ENCODE results near the gene SVOP.
A peak's percentile ranks its signal among the peaks of the same experiment; 100 is the strongest.

The SVOP gene

DNA sequence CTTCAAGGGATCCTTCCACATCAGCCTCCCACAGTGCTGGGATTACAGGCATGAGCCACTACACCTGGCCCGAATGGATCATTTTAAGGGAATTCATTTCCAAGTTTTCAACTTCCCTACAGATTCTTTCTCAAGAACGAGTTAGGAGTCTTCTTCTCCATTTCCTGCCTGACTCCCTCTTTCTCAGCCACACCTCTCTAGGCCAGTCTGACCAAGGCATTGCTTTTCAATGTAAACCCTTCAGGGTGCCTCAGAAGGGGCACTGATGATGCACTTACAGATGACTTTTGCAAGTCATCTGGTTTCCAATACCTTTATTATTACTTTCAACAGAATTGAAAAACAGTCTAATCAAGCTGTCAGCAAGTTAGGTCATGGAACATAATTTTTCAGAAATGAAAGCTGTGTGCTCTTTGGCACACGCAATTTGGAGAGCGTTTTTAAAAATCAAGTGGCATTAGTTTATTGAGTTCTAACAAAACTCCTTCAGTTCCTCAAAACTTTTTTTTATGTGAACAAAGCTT lies 47.2 kb downstream of the SVOP start:
- DNase-seq (ENCODE audit: low spot score) = no peak

GRCh38 chr12:108972358-108972757 lies 48.5 kb downstream of the SVOP start:
- DNase-seq (ENCODE audit: low spot score) = no peak

- no peak for DNase-seq (ENCODE audit: low spot score)
These were observed 51.2 kb downstream of the SVOP start for GRCh38 chr12:108969622-108970021.

DNA sequence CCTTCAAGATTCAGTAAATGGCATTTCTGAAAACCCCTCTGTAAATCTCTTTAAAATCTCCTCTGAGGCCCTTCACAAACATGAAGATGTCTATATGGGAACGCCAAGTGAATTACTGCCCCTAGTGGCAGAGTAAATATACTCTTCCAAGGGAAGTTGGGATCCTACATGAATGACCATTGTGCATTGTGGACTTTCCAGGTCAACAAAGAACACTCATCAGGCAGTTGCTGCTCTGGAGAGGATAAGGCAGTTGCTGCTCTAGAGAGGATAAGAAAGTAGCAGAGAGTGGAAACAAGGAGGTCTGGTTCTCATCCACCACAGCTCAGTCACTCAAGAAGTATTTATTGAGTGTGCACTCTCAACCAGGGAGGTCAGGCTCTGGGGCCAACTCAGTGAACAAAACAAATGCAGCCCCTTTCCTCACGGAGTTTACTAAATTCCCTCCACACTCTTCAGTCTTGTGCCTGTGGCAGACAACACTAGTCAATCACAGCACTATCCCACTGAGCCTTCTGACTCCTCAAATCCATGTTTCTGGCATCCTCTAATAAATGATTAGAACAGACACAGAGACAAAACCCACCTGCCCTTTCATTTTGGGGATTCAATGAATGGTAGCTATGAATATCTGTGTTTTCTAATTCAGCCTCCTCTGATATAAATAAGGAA lies 52.9 kb downstream of the SVOP start:
- no peak for DNase-seq (ENCODE audit: low spot score)

DNA sequence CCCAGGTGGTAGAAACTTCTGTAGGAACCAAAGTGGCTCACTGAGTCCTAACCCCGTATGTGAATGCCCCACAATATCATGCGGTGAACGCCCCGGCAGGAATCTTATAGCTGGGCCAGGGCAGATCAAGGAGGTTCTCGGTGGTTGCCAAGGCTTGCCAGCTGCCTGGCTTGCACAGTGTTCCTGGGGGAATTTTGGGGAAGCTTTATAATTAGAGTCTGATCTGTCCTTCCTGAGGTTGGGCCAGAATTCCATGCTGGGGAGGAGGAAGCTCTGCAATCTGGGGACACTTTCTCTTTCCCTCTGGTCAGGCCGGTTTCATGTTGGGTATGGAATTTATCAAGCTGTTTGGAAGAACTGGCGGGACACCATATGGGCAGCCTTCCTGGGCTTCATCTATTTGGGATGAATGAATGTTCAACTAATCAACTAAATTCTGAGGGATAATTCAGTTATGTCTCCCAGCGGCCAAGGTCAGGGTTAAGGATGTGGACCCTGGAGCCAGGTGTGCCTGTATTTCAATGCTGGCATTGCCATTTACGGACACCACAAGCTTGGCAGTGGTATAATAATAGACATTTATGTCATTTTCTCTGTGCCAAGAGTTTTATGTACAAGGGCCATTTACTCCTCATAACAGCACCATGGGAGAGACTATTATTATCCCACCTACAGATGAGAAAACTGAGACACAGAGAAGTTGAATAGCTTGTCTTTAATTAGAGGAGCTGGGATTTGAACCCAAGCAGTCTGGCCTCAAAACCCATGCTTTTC lies 54.3 kb downstream of the SVOP start:
- DNase-seq (ENCODE audit: low spot score) = no peak

GRCh38 chr12:108965886-108966285 lies 55.0 kb downstream of the SVOP start:
- DNase-seq (ENCODE audit: low spot score) = no peak

GRCh38 chr12:108964371-108965352 lies 56.2 kb downstream of the SVOP start:
- DNase-seq (ENCODE audit: low spot score) = no peak

DNA sequence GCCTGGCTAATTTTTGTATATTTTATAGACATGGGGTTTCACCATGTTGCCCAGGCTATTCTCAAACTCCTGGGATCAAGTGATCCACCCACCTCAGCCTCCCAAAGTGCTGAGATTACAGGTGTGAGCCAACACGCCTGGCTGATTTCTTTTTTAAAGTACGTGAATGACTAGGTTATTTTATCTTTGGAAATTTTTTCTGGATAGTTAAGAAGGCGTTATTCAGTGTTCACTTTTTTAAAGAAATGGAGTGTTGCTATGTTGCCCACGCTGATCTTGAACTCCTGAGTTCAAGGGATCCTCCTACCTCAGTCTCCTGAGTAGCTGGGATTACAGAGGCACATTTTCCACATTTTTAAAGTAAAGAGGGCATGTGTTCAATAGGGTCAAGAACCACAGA lies 58.6 kb downstream of the SVOP start:
- no peak for DNase-seq (ENCODE audit: low spot score)

- no peak for DNase-seq (ENCODE audit: low spot score)
These were observed 60.9 kb downstream of the SVOP start for GRCh38 chr12:108959748-108960655.

DNA sequence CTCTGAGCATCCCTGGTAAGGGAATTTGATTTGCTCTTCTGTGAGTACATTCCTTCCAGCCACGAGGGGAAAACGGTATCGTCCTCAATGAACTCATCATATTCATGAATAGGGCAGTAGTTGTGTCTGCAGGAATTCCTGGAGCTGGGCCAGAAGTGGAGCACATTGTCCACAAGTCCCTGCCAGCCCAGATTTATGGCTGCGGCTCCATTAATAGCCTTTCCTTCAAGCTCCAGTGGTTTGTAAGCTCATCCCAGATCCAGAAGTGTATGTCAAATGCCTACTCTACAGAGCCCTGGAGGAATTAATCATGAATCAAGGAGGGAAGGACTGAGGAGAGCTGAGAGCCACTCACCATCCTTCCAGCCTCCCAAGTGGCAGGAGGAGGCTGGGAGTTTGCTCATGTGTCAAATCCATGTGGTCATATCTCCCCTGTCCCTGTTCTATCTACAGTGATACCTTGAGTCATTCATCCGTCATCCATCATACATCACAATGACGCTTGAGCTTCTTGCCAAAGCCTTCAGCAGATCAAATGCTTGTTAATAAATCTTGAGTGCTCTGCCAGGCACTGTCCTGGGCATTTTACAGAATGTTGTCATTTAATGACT lies 65.5 kb downstream of the SVOP start:
- no peak for DNase-seq (ENCODE audit: low spot score)

DNA sequence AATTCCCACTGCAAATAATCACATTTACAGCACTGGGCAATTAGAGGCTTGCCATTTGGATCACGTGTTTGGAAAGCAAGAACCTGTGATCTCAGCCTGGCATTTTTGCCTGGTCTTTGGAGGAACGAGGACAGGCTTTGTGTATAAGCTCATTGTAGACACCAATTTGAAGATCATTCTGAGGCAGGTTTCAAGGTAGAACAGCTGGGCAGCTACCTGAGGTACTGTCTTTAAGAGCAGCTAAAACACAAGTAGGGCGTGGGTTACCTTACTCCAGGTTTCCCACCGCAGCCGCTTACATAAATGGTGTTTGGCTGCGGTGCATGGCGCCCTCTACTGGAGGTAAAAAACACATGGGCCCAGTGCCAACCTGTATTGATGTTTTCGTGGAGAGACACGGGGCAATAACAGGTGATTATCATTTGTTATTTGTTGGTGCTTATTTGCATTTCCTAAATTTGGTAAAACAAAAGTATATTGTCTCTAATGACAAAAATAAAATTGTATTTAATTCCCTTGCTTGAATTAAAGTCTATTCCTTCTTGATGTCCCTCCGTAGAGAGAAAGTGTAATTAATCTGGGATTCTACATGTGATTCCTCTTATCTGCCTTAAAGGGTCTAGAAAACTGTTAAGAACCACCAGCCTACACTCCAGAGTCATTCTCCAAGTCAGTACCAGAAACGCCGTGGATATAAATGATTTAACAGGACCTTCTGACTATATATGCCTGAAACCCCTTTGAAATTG lies 69.7 kb downstream of the SVOP start:
- DNase-seq (ENCODE audit: low spot score) = peak; percentile 79

GRCh38 chr12:108949976-108950375 lies 70.9 kb downstream of the SVOP start:
- no peak for DNase-seq (ENCODE audit: low spot score)

DNA sequence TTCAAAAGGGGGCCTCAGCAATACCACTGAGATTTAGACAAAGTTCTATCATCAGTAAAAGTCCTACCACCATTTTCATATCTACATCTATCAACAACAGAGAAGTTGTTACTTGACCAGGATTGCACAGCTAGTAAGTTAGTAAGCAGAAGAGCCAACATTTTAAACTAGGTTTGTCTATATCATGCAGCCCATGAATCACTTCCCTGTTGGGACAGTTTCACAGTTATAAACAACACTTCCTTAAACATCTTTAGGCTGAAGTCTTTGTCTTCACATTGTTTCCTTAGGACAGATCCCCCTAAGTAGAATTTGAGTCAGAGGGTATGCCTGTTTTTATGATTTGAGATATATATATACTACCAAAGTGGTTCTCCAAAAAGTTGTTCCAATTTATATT lies 72.5 kb downstream of the SVOP start:
- no peak for DNase-seq (ENCODE audit: low spot score)

- DNase-seq (ENCODE audit: low spot score) = no peak
These were observed 73.8 kb downstream of the SVOP start for GRCh38 chr12:108947097-108947496.

DNA sequence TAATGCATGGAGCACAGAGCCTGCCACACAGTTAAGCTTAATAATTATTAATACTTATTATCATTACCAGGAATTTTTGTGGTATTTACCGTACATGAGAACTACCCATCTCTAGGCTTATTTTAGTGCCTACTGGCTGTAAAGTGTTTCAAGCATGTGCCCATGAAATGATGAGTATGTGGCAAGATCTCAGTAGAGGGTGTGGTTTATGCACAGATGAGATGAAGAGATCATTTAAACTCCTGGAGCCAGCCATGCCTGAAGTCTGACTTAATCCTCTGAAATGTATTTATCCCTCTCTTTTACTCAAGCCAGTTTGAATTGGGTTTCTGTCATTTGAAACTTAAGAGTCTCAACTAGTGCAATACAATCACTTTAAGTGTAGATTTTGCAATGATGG lies 80.7 kb downstream of the SVOP start:
- DNase-seq (ENCODE audit: low spot score) = no peak

DNA sequence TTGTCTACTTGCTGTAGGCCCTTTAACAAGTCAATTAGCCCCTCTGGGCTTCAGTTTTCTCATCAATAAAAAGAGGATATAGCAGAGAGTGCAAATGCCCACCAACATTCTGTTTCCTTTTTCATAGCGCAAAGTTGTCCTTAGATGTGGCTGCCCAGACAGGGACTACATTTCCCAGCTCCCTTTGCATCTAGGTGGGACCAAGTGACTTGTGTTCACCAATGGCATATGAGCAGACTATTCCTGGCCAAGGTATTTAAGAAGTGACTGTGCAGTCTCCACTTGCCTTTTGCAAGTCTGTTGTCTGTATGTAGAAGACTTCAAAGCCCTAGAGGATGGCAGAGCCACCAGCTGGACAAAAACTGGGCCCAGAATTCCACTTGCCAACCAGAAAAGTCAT lies 81.3 kb downstream of the SVOP start:
- DNase-seq (ENCODE audit: low spot score) = peak; percentile 50

DNA sequence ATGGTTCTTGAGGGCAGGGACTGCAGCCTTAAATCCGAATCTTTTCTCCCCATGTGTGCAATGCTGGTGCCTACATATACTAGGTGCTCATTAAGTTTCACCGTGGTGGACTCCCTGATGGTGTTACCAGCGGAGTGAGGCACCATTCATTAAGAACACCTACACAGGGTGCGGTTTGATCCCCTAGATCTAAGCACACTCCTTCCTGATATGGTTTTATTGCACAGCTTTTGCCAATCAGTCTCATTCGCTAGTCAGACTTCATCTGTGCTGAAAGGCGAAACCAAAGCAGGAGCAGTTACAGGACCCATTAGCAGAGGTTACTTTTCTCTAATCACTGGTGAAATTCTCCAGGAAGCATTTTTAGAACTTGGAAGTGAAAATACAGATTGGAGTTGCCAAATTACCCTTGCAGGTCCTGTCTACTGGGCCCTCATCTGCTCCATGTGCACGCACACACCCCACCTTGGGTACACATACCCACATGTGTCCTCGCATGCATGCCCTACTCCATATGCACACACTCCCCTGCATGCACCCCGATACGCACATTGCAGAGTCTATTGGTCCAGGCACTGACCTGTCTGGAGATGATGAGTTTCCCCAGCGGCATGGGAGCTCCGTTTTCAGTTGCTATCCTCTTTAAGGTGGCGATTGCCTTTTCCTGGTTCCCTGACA lies 82.5 kb downstream of the SVOP start:
- DNase-seq (ENCODE audit: low spot score) = no peak

DNA sequence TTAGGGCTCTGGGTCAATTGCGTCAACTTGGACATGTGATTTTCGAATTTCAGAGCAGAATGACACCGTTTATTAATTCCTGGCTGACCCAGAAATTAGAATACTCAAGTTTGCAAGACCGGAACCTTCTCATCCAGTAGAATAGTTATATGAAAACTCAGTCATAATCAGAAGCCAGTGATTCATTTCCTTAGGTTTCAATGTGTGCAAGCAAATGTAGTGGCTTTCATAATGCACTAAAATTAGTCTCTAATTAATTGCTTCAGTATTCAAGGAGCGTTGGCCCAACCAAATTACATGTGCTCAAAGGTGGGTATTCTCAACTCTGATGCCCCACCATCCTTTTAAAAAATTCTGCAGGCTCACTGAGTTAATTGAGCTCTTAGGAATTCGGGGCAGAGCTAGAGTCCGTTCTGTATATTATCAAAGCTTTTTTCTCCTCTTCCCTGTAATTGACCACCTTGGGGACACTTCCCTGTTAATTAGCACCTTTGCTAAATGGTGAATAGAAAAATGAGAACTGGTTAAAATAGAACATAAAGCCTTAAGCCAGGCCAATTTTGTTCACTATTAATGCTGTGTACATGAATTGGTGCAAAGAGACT lies 85.6 kb downstream of the SVOP start:
- DNase-seq (ENCODE audit: low spot score) = no peak

DNA sequence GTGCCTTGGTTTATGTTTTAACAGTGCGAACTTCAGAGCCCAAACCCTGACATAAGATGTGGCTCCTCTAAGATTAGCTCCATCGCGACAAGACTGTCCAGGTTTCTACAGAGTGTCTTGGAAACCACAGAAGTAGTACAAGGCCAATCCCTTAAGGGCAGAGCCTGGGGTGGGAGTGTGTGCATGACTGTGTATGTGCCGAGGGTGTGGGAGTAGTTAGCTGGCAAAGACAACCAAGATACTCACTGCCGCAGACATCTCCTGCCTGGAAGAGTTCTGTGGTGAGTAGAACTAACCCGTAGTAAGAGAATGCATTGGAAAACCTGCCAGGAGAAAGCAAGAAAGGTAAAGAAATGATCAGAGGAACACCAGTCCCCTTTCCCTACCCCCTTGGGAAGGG lies 86.9 kb downstream of the SVOP start:
- no peak for DNase-seq (ENCODE audit: low spot score)
